Kidney (tissue), 14 donors: ENCODE data around the gene SPECC1L. TPM values are rescaled to one million over a fixed set of nuclear protein-coding genes. Genes with fewer than 3 reads are reported as not detected.

ENCODE experiments used
- DNase-seq, 5 donors: peaks; one replicate each; pipeline ENCODE4 v3.0.0-alpha.2; 2013 to 2020
- FAIRE-seq: peaks from 2 replicates; lab custom pipeline; 2012; peaks lifted over from hg19 to GRCh38; lab: Jason Lieb, UNC
- H3K27ac ChIP-seq, 2 donors: one replicate each; pipeline ENCODE4 v1.7.0; 2013; ENCODE audit warnings: low read depth in 2 of 2, low read length in 2 of 2, inconsistent platforms in 1 of 2
- H3K27me3 ChIP-seq: one replicate; pipeline ENCODE4 v1.7.1; 2013; ENCODE audit warnings: low read length, inconsistent platforms; ENCODE audit not compliant: control insufficient read depth, insufficient read depth
- H3K36me3 ChIP-seq, 3 donors: one replicate each; pipeline versions ENCODE4 v1.7.0 to v1.7.1; 2013; ENCODE audit warnings: low read length in 3 of 3, control low read depth in 1 of 3, inconsistent platforms in 1 of 3; ENCODE audit not compliant: insufficient read depth in 3 of 3, control insufficient read depth in 2 of 3
- H3K4me1 ChIP-seq, 3 donors: one replicate each; pipeline versions ENCODE4 v1.7.0 to v1.7.1; 2013; ENCODE audit warnings: low read length in 3 of 3, inconsistent platforms in 1 of 3, low read depth in 1 of 3; ENCODE audit not compliant: control insufficient read depth in 2 of 3, insufficient read depth in 2 of 3
- H3K4me3 ChIP-seq, 3 donors: one replicate each; pipeline versions ENCODE4 v1.7.0 to v1.8.1; 2013; ENCODE audit warnings: low read length in 3 of 3, control low read depth in 1 of 3, inconsistent platforms in 1 of 3
- H3K9ac ChIP-seq, 3 donors: one replicate each; pipeline versions ENCODE4 v1.7.0 to v1.7.1; 2013; ENCODE audit warnings: low read length in 3 of 3, control low read depth in 1 of 3, inconsistent platforms in 1 of 3
- H3K9me3 ChIP-seq, 3 donors: one replicate each; pipeline versions ENCODE4 v1.7.0 to v1.7.1; 2013; ENCODE audit warnings: low read length in 3 of 3, control low read depth in 1 of 3, inconsistent platforms in 1 of 3; ENCODE audit not compliant: control insufficient read depth in 2 of 3, insufficient read depth in 1 of 3
- intact Hi-C: fragments of 100-400 bp; cut with DNase I; formaldehyde crosslinking; loops from one replicate; pipeline ENCODE4 v1.11.1; 2022
- polyA plus RNA-seq: library from polyadenylated mRNA; stranded (reverse); fragments of 350-450 nt; fragmentation: Illumina TruSeq; extraction: RNeasy Lipid Tissue Mini Kit (QIAGEN cat#74804); gene quantifications from one replicate; pipeline ENCODE4 v1.2.3, GENCODE V29; 2014; ENCODE audit warnings: low read depth, low replicate concordance; ENCODE audit not compliant: insufficient read depth
- total RNA-seq: library from RNA; stranded (reverse); fragmentation: NEBNext Ultra II Directional; extraction: Animal tissue kit (Norgen Biotek cat#: 25700); gene quantifications from one replicate; pipeline ENCODE4 v1.2.1, GENCODE V29; 2021
- TF ChIP-seq, protein P1 (sequence below): IDR thresholded peaks from 3 replicates; pipeline ENCODE4 v1.5.1; 2012; ENCODE audit warnings: mild to moderate bottlenecking, moderate library complexity, borderline replicate concordance; ENCODE audit not compliant: insufficient read depth; ENCODE audit errors: extremely low read depth
- donor health status: control.
- donor health status: control.
- donor health status: control.
- donor health status: control.
- donor health status: control.
- donor health status: DM: yes; HTN: yes; CAD: no.
- donor health status: Normal renal cell carcinoma (clear cell type).

The SPECC1L gene
- total and polyA plus RNA-seq, 2 donors from 2014 or later = 11.1 to 65.8 TPM

GRCh38 chr22:24225044-24225601 lies 45.5 kb upstream of the SPECC1L start:
- TF ChIP-seq, protein P1, sequence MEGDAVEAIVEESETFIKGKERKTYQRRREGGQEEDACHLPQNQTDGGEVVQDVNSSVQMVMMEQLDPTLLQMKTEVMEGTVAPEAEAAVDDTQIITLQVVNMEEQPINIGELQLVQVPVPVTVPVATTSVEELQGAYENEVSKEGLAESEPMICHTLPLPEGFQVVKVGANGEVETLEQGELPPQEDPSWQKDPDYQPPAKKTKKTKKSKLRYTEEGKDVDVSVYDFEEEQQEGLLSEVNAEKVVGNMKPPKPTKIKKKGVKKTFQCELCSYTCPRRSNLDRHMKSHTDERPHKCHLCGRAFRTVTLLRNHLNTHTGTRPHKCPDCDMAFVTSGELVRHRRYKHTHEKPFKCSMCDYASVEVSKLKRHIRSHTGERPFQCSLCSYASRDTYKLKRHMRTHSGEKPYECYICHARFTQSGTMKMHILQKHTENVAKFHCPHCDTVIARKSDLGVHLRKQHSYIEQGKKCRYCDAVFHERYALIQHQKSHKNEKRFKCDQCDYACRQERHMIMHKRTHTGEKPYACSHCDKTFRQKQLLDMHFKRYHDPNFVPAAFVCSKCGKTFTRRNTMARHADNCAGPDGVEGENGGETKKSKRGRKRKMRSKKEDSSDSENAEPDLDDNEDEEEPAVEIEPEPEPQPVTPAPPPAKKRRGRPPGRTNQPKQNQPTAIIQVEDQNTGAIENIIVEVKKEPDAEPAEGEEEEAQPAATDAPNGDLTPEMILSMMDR = no peak
- FAIRE-seq (no peak), DNase-seq (peak in 1 of 5 donors; percentile 64)
- Histone ChIP-seq H3K9ac (no peak overlapping the region), H3K27me3 (no peaks in the 10 kb centered on the region), H3K9me3 (peaks cover 0 to 4% (median 0%) of the 10 kb centered on the region in 3 donors), H3K27ac (no peak overlapping the region), H3K4me3 (no peak overlapping the region), H3K4me1 (no peaks in the 10 kb centered on the region), H3K36me3 (peaks cover 0 to 3% (median 0%) of the 10 kb centered on the region in 3 donors)
- intact Hi-C loops = no loop called here

GRCh38 chr22:24225951-24226350 lies 44.7 kb upstream of the SPECC1L start:
- FAIRE-seq (no peak), DNase-seq (peak in 1 of 5 donors; percentile 65)
- intact Hi-C loops = no loop called here
- Histone ChIP-seq H3K9me3 (peaks cover 0 to 4% (median 0%) of the 10 kb centered on the region in 3 donors), H3K27ac (no peak overlapping the region), H3K4me1 (no peaks in the 10 kb centered on the region), H3K9ac (no peak overlapping the region), H3K4me3 (no peak overlapping the region), H3K27me3 (no peaks in the 10 kb centered on the region), H3K36me3 (peaks cover 0 to 3% (median 0%) of the 10 kb centered on the region in 3 donors)
- TF ChIP-seq, protein P1 = no peak

DNA sequence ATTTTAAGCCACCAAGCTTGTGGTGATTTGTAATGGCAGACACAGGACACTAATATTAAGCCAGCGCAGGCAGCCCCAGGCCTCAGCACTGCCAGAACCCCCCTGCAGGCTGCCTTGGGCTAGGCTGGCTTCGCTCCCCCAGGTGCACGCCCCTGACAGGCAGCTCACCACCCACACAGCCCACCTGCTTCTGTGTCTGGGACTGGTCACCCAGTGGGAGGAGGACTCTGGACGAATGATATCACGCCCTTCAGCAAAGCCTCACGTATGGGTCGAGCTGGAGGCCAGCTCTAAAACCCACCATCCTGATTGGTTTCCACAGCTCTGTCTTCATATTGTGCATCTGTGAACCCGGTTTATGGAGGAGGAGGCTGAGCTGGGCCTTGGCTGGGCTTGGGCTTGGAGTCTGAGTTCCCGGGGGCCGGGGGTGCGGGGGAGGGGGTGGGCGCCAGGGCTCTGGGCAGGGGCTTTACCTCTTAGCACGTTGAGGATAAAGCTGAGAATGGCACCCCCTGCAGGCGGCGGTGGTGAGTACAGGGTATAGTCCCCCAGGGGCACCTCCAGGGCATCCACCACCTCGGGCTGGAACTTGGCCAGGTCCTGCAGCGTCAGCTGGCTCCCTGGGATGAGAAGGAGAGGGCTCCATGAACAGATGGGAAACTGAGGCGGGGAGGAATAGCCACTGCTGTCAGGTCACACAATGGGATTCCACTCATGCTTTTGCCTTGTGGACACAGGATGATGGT lies 39.5 kb upstream of the SPECC1L start:
- TF ChIP-seq, protein P1 = peak; percentile 18
- Histone ChIP-seq H3K4me1 (no peaks in the 10 kb centered on the region), H3K9me3 (no peaks in the 10 kb centered on the region), H3K36me3 (no peaks in the 10 kb centered on the region), H3K4me3 (no peak overlapping the region), H3K27me3 (no peaks in the 10 kb centered on the region), H3K27ac (no peak overlapping the region), H3K9ac (no peak overlapping the region)
- FAIRE-seq (no peak), DNase-seq (peak in 1 of 5 donors; percentile 80)
- intact Hi-C loops = no loop called here
